GM19035 (cell line): ENCODE results near the gene FIBP.
"Not testable (repeated sequence)": the region's sequence is repeated elsewhere in the genome, so short reads cannot be mapped to it uniquely, and the experiment has no call there.

Experiments
- ATAC-seq: cut with Tn5 transposase; IDR thresholded peaks from one replicate; pipeline ENCODE4 v1.9.1; 2021; ENCODE audit not compliant: unreplicated experiment

FIBP gene

DNA sequence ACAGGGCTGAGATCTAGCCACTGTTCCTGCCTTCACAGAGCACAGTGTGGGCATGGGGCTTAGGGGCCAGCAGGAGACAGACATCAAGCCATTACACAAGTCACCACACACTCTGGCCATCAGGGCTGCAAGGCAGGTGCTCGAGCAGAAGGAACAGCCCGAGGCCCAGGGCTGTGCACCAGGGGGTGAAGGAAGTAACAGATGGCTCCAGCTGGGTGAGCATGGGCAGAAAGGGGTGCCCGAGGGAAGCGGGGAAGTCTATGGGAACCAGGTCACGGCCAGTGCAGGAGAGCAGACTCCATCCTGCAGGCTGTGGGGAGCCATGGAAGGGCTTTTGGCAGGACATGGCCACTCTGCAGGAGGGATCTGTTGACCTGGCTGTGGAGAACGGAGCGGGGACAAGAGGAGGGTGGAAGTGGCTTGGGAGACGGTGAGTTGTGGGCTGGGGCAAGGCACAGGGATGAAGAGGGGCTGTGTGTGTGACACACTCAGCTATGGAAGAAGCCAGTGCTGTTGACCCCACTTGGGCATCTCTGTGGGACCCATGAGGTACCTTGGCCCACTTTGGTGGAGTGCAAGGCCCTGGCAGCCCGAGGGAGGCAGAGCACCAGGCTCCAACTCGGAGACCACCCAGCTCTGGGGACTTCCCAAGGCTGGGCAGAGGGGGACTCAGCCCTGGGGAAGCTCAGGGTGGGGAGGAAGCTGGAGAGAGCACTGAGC, 27.0 kb upstream of the FIBP start:
- ATAC-seq: no peak

DNA sequence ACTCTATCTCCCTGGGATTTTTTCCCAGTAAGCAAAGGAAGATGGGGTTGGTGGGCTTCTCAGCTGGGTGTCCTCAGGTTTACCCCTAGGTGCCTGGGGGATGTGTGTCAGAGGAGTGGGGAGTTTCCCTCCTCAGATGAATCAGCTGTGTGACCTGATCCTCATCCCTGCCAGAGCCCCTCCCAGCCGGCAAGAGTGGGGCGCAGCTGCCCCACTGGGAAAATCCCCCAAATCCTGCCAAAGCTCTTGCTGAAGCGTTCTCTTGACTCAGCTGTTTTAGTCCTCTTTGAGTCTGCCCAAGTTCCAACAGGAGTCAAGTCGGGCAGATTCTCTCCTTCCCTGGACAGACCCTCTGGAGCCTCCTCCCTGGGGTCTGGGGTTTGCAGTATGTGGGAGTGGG, 24.6 kb upstream of the FIBP start:
- no peak for ATAC-seq

DNA sequence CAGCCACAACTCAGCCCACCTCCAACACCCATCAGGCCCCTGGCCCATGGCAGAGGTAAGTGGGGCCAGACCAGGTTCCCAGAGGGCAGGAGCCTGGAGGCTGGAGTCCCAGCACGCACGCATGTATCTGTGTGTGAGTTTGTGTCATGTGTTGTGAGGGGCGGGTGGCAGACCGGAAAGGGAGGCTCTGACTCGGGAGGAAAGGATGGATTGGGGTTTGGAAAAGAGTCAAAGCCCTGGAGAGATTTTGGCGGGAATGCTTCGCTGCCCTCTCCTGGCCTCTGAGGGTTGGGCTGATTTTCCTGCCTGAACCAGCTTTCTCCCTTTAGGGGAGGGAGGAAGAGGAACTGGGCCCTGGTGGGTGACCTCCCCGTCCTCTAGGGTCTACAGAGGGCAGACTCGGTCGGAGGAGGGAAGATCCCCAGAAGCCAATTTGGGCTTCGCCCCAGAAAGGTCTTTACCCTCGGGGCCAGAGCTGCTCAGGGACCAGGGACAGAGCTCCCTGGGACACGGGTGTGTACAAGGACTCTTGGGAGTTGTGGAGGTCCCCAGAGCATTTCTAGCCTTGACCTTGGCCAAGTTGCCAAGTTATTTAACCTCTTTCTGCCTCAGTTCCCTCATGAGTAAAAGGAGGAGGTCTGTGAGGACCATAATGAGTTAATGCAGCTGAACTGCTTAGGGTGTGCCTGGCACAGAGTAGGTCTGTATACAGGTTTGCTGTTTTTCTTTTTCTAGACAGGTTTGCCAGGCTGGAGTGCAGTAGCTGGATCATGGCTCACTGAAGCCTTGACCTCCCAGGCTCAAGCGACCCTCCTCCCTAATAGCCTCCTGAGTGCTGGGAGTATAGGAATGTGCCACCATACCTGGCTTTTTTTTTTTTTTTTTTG, 23.7 kb upstream of the FIBP start:
- no peak for ATAC-seq

DNA sequence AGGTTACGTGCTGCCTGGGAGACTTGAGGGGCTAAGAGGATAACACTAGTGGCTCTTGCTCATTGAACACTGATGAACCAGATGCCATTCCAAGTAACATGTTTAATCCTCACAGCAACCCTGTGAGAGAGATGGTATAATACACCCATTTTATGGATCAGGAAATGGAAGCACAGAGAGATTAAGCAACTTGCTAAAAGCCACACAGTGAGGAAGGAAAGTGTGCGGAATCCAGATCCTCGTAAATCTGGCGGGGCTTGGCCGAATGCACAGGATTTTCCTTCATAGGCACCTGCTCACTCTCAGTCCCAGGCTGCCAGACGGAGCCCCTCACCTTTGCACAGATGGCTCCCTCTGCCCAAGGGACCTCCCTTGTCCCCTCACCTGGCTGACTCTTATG, 19.6 kb upstream of the FIBP start:
- ATAC-seq: no peak

DNA sequence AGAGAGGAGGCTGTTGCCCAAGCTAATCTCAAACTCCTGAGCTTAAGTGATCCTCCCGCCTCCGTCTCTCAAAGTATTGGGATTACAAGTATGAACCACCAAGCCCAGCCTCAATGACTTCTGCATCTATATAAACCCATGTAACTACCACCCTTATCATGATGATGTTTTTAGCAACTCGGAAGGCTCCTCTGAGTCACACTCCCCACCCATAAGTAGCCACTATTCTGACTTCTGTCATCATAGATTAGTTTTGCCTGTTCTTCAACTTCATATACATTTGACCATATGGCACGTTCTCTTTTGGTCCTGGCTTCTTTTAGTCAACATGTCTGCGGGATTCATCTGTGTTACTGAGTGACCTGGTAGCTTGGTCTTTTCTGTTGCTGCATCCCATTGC, 18.3 kb upstream of the FIBP start:
- no peak for ATAC-seq

DNA sequence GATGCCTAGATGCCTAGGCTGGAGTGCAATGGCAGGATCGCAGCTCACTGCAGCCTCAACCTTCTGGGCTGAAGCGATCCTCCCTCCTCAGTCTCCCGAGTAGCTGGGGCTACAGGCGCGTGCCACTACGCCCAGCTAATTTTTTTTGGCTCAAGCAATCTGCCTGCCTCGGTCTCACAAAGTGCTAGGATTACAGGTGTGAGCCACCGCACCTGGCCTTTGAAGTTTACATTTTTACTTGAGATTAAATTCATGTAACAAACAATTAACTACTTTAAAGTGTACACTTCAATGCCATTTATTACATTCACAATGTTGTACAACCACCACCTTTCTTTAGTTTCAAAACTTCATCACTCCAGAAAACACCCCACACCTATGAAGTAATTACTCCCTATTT, 15.4 kb upstream of the FIBP start:
- ATAC-seq: no peak

DNA sequence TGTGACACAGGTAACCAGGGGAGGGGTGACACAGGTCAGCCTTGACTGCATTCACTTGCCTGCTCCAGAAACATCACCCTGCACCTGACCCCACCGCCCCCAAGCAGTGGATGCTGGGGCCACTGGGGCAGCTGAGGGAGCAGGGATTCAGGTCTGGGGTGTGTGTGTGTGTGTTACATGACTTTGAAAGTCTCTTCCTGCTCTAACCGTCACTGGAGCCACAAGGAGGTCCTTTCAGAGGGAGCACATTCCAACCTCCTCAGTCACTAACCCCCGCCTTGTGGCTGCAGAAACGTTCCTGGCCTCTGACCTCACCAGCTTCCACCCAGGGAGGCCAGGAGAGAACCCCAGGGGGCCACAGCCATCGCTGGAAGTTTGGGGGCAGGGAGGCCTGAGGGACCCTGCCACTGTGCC, 14.8 kb upstream of the FIBP start:
- ATAC-seq: no peak

DNA sequence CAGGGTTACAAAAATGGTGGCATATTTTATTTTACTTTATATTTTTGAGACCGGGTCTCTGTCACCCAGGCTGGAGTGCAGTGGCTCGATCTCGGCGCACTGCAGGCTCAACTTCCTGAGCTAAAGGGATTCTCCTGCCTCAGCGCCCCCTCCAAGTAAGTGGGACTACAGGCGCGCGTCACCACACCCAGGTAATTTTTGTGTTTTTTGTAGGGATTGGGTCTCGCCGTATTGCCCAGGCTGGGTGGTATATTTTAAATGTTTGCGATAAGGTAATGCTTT, 12.6 kb upstream of the FIBP start:
- no peak for ATAC-seq

DNA sequence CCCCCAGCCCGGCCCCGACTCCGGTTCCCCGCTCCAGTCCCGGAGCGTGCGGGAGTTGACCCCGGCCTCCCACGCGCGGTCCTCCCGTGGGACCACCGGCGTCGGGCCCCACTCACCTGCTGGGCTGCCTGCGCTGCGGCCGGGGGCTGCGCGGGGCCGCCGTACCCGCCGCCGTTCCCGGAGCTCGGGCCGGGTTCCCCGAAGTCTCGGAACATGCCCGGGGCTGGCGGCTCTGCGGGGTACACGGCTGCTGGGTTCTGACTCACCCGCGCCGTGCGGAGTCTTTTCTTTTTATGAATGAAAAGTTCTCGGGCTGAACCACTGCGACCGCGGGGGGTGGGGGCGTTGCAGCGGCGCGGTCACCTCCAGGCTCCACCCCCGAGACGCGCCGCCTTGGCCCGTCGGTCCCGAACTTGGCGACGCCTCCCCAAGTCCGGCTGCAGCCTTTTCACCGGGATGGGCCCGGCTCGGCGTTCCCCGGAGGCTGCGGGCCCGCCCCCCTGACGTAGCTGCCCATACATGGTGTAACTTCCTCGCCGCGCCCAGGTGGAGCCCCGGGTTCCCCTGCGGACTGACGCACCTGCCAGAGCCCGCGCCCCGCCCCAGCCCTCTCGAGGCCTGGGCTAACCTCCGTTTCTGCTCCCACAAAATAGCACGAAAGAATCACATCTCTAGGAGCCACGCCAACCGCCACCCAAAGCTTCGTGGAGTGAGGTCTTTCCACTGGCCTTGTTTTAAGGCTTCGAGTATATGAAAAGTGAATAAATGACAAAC, 12.0 kb upstream of the FIBP start, which contains the start of gene FOSL1:
Gene FOSL1, minus strand, starts transcription at position 264 of the 774 bp plus-strand sequence. Its CDS starts 49 bp downstream, at position 215.
- ATAC-seq: peak; percentile 86

DNA sequence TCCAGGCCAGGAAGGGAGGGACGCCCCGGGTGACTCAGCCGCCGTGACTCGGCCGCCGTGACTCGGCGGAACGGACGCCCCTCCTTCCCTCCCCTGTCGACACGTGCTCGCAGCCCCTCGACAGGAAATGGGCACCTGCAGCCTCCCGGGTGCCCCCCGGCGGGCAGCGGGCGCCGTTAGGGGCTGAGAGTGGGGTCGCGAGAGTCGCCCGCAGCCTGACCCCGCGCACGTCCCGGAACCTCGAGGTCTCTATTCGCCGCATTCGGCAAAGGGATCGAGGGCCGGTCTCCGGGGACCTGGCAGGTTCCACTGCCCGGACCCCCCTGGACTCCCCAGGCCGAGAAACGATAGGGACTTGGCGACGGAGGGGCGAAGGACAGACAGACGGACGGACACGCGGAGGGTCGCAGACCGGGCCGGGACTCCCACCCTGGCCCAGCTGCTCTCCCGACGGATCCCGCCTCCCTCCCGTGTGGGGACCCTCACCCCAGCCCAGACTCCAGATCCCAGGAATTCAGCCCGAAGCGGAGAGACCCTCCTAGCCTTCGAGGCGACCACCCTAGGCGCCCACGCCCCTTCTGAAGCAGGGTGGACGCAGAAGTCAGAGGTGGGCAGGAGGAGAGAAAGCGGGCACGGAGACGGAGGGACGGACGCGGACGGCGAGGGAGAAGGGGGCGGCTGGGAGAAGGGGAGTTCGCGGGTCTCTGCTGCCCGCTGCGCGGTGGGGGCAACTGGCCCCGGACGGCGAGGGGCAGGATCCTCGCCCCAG, 11.3 kb upstream of the FIBP start:
- no peak for ATAC-seq

DNA sequence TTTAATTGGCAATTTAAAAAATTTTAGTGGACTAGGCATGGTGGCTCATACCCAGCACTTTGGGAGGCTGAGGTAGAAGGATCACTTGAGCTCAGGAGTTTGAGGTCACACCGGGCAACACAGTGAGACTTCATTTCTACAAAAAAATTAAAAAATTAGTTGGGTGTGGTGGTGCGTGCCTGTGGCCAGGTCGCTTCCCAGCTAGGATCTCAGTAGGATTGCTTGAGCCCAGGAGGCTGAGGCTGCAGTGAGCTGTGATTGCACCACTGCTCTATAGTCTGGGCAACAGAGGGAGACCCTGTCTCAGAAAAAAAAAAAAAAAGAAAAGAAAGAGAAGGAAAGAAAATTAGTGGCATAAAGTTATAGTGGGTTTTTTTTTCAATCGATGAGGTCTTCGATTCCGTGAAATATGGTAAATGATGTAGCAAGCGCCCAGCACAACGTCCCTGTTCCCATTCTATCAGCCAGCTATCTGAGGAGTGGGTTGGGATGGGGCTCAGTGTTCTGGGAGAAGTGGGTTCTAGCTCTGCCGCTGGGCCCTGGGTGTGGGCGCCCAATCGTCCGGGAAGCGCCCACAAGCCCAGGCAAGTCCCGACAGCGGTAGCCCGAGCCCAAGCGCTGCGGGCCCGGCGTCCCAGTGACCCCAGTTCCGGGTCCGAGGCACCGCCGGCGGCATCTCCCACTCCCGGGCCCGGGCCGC, 10.5 kb upstream of the FIBP start:
- ATAC-seq: no peak

DNA sequence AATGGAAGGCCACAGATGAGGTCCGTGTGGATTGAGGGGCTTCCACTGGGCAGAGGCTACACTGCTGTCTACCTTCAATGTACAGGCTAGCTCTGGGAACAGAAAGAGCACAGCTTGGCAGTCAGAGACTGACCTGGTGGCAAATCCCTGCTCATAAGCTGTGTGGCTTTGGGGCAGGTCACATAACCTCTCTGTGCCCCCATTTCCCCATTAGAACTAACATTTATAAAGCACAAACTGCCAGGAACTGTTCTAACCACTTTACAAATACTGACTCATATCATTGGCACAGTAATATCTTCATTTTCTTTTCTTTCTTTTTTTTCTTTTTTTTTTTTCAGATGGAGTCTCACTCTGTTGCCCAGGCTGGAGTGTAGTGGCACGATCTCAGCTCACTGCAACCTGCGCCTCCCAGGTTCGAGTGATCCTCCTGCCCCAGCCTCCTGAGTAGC, 8.8 kb upstream of the FIBP start:
- no peak for ATAC-seq

DNA sequence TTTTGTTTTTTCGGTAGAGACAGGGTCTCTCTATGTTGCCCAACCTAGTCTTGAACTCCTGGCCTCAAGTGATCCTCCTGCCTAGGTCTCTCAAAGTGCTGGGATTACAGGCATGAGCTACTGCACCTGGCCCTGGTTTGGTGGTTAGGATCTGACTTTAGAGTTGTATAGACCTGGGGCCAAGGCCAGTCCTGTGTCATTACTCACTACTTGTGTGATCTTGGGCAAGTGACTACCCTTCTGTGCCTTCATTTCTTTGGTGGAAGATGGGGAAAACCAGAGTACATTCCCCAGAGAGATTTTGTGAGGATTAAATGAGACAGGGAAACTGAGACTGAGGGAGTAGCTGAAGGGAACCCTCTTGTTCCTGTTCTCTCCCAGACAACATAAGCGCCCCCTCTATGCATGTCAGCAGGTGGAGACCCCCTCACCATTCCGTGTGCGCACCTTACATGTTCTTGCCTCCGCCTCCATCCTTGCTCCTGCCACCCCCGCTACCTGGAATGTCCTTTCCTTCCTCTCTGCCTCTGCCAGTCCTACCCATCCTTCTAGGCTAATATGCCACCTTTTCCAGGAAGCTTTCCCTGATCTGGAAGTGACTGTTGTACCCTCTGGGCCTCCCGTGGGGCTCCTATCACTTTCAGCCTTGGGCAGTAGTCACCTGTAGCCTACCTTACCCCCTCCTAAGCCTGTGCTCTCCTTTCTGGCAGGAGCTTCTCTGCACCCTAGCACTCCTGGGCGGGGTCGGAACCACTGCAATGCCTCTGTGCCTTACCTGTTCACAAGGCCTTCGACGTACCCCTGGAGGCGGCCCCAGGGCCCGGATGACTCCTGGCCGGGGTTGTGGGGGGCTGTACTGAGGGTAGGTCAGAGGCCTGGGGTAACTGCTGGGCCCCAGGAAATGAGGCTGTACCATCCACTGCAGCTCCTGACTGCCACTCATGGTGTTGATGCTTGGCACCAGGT, 8.0 kb upstream of the FIBP start:
- ATAC-seq: no peak

DNA sequence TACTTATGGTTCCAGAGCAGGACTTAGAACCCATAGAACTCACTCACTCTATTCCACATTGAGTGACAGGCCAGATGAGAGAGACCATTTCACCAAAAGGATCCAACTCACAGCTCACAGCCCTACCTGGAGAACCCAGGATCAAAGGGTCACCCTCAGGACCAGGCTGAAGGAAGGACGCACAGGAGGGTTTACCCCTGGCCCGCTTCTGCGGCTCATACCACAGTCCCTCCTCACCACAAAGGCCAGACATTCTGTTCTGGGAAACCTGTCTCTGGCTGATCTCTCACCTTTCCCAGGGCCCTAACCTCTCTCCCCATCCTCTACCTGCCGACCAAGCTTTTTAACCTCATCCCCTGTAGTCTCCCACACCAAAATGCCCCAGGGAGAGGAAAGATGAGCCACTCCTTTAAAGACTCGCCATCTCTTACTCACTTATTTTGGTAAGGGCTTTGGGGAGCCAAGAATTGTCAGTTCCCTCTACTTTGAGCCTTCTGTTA, 7.3 kb upstream of the FIBP start:
- no peak for ATAC-seq

DNA sequence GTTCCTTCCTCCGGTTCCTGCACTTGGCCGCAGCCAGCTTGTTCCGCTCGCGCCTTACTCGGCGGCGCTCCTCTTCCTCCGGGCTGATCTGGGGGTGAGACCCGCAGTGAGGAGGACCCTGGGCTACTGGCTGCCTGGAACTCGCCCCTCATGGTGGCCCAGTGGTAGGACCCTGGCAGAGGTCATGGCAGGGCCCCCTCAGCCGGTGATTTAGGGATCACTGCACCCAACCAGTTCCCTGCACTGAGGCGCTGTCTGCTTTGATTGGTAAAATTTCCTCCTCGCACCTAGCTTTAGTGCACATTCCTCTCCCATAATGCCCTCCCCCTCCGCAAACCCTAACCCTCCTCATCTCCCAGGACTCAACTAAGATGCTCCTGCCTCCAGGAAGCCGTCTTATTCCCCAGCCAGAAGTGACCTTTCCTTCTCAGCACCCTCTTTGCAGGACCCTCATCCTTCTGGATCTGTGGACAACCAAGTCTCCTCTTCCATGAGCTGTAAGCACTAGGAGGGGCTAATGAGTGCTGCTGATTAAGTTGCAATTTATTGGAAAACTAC, 5.8 kb upstream of the FIBP start:
- ATAC-seq: no peak

DNA sequence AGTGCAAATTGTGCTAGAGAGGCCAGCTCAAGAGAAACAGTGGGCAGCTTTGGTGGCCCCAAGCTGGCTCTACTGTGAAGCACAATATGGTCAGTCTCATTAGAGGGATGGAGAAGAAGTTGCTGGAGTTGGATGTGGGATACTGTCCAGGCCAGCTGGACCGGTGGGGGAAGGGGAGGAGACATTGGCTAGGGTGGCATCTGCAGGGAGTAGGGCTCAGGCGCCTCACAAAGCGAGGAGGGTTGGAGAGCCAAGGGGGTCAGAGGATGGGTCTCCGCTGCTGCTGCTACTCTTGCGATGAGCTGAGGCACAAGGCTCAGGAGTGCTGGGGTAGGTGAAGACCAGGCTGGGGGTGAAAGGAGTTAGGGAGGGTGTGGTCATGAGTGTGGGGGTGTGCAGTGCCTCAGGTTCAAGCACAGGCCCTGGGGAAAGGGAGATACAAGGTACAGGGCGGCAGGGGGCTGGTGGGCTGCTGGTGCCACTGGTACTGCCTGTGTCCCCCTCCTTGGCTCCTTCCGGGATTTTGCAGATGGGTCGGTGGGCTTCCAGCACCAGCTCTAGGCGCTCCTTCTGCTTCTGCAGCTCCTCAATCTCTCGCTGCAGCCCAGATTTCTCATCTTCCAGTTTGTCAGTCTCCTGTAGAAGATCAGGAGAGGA, 4.5 kb upstream of the FIBP start:
- ATAC-seq: no peak

DNA sequence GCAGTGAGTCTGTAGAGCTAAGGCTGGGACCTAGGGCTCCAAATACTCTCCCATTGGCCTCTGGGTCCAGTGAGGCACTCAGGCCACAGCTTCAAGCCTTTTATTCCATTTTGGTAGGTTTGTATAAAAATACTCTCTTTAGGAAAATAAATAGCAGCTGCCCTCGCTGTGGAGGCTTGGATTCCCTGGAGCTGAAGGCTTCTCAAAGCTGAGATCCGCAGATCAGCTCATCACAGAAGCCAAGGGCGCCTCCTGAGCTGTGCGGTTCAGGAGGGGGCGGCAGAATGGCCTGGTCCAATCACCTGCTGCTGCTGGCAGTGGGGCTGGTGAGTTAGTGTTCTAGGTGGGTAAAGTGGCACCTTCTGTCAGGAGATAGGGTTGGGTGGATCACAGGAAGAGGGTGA, 3.9 kb upstream of the FIBP start:
- not testable (repeated sequence) for ATAC-seq
